22Rv1 (cell line): ENCODE data around the gene AUTS2.

Experiments
- CTCF ChIP-seq: fragments of 450-650 bp; IDR thresholded peaks from 2 replicates; pipeline ENCODE4 v1.5.1; 2017; ENCODE audit warnings: mild to moderate bottlenecking
- ZFX ChIP-seq: fragments of 450-650 bp; IDR thresholded peaks from 2 replicates; pipeline ENCODE4 v1.6.1; 2017; ENCODE audit warnings: antibody characterized with exemption, borderline replicate concordance

DNA sequence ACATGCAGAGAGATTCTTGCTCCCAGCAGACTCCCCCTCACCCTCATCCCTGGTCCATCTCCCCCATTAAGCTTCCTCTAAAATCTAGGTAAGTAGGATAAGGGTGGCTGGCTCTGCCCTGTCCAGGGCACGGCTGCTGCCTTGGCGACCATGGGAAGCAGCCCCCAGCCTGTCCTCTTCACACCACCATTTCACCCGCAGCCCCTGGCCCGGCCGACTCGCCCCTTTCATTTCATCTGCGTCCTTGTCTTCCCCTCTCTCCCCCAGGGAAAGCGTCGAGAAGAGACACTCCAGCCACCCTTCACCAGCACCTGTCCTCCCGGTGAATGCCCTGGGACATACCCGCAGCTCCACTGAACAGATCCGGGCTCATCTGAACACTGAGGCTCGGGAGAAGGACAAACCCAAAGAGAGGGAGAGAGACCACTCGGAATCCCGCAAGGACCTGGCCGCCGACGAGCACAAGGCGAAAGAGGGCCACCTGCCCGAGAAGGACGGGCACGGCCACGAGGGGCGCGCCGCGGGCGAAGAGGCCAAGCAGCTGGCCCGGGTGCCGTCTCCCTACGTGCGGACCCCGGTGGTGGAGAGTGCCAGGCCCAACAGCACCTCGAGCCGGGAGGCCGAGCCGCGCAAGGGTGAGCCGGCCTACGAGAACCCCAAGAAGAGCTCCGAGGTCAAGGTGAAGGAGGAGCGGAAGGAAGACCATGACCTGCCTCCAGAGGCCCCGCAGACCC is 1191.4 kb downstream of the AUTS2 start:
- no peak for TF ChIP-seq CTCF
- TF ChIP-seq ZFX: no peak
